ENCODE data around the gene LONRF3. TPM values are rescaled to one million over a fixed set of nuclear protein-coding genes. Genes with fewer than 3 reads are reported as not detected.

Gene LONRF3
- total and polyA plus RNA-seq, 2 of the 8 experiments (the other 6 are each of a cell fraction or from before 2014, with no cell fraction given) = 0.11 TPM; not detected in 1

DNA sequence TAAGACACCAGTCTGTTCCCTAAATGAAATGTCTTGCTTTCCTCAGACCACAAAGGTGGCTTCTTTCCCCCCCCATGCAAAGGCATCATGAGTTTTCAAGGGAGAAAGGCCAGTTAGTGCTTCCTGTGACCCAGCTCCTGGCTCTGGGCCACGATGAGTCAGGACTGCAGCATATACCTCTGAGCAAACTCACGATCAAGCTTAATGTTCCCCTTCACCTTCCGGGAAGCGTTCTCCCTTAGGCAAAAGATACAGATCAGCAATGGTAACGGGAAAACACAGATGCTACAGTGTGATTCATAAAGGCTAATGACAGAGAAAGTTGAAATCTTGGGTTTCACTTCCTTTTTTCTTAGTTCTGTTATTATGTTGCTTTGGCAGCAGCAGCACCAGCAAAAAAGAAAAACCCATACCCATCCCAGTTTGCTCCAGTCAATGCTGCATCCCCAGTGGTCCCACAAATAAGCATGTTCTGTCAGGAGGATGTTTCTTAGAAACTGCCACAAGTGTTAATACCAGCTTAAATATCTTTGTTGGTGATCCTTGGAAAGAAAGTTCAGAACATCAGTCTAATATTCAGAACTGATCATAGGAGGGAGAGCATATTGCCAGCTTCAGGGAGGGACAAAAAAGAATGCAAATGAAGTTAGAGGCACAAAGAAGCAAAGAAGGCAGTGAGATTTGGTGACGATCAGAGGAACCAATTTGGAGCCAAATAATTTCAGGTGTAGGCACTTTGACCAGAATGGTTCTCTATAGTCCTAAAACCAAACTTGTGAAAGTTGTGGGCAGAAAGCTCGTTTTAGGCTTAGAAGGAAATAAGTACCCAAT, 41.2 kb downstream of the LONRF3 start:
- Histone ChIP-seq H3K23me2 (ENCODE audit: low read depth, low read length) (no peaks in the 10 kb centered on the region), H3K36me3 (ENCODE audit: control insufficient read depth in 2 of 4, insufficient read depth in 4 of 4, low read length in 3 of 4) (no peaks in the 10 kb centered on the region), H3K14ac (ENCODE audit: insufficient read length) (no peak overlapping the region), H3K4me1 (replicated peaks in 1 of 4; ENCODE audit: control insufficient read depth in 3 of 4, insufficient read depth in 4 of 4, low read length in 3 of 4) (no peaks in the 10 kb centered on the region), H3K27ac (ENCODE audit: low read depth, low read length) (no peak overlapping the region), H3K56ac (replicated peaks; ENCODE audit: insufficient read length, low read depth, low read length) (no peak overlapping the region), H3K9ac (replicated peaks in 1 of 4; ENCODE audit: extremely low read depth in 1 of 4, low read depth in 3 of 4, low read length in 3 of 4) (no peak overlapping the region), H2AK5ac (ENCODE audit: low read depth, low read length) (no peak overlapping the region), H4K20me1 (replicated peaks in 1 of 2; ENCODE audit: control insufficient read depth in 1 of 2, insufficient read depth in 2 of 2, low read length in 2 of 2) (no peaks in the 10 kb centered on the region), H3K4me2 (ENCODE audit: insufficient read depth in 1 of 2, low read depth in 2 of 2, low read length in 2 of 2) (no peak overlapping the region), H3K18ac (ENCODE audit: extremely low read depth, low read length) (no peak overlapping the region), H2BK20ac (ENCODE audit: low read length) (no peak overlapping the region), H3K23ac (ENCODE audit: insufficient read length) (no peak overlapping the region), H2BK12ac (ENCODE audit: low read depth, low read length) (no peak overlapping the region), H4K91ac (replicated peaks; ENCODE audit: insufficient read length, low read length) (no peak overlapping the region), H3K4me3 (ENCODE audit: extremely low read depth in 1 of 4, insufficient read depth in 2 of 4, low read depth in 3 of 4, low read length in 4 of 4) (no peak overlapping the region), H3K79me2 (ENCODE audit: control insufficient read depth in 1 of 2, insufficient read depth in 2 of 2, low read length in 2 of 2) (no peaks in the 10 kb centered on the region), H3K4ac (replicated peaks; ENCODE audit: insufficient read length, low read depth, low read length) (no peak overlapping the region), H4K8ac (ENCODE audit: extremely low read depth, insufficient read depth, low read length) (no peak overlapping the region), H2BK120ac (replicated peaks; ENCODE audit: low read depth, low read length) (no peak overlapping the region), H4K5ac (ENCODE audit: insufficient read length, low read depth, low read length) (no peak overlapping the region), H3K27me3 (replicated peaks in 1 of 4; ENCODE audit: control insufficient read depth in 3 of 4, extremely low read depth in 1 of 4, insufficient read depth in 3 of 4, low read length in 3 of 4) (no peaks in the 10 kb centered on the region), H3K79me1 (ENCODE audit: low read depth, low read length) (no peaks in the 10 kb centered on the region), H3K9me3 (ENCODE audit: insufficient read depth in 2 of 2, low read depth in 1 of 2, low read length in 1 of 2) (no peaks in the 10 kb centered on the region), H2AFZ (ENCODE audit: low read length) (no peak overlapping the region), H2BK5ac (ENCODE audit: low read depth, low read length) (no peak overlapping the region), H2BK15ac (ENCODE audit: low read length) (no peak overlapping the region)
- WGBS, 2 experiments (ENCODE audit: extremely low coverage in 1 of 2, insufficient coverage in 1 of 2, insufficient read length in 1 of 2, insufficient replicate concordance in 2 of 2, low coverage in 1 of 2, low lambda C conversion rate in 2 of 2, missing lambda C conversion rate in 1 of 2) = 88% methylated on average over 5 of the region's 7 CpGs; no CpG with 5 or more reads in 1 of the 2 experiments
- POLR2A ChIA-PET (ENCODE audit: partially characterized antibody) = no interaction called here
- CTCF ChIA-PET (ENCODE audit: partially characterized antibody) = interaction anchor here (1.0 kb wide), 1 partner anchor 11 kb away, joined by 4 read pairs; no protein-coding TSS in a partner anchor
- DNase-seq (ENCODE audit: low read depth in 1 of 2, low spot score in 2 of 2) = no peak
- no peak for FAIRE-seq
- TF ChIP-seq YY1 (IDR thresholded peaks at IDR 0.05; ENCODE audit: low read depth, low read length) = no peak
- TF ChIP-seq MAFK (IDR thresholded peaks at IDR 0.05; ENCODE audit: low read depth, low read length) = no peak
